LNCaP clone FGC (cell line): Measurements from ENCODE around the gene GIGYF1.
A peak's percentile ranks its signal among the peaks of the same experiment; 100 is the strongest.
"Not testable (repeated sequence)": the region's sequence is repeated elsewhere in the genome, so short reads cannot be mapped to it uniquely, and the experiment has no call there.

Experiments used
- DNase-seq: peaks from one replicate; pipeline ENCODE4 v3.0.0-alpha.2; 2011; ENCODE audit warnings: low read depth
- H3K4me3 ChIP-seq: 2 replicates; pipeline ENCODE4 v1.5.1; 2011; ENCODE audit warnings: mild to moderate bottlenecking, low read depth, low read length, control low read depth
- CTCF ChIP-seq: IDR thresholded peaks from 2 replicates; pipeline ENCODE4 v1.5.1; 2012; ENCODE audit warnings: mild to moderate bottlenecking; ENCODE audit not compliant: control insufficient read depth, insufficient read depth; ENCODE audit errors: extremely low read depth

The GIGYF1 gene

DNA sequence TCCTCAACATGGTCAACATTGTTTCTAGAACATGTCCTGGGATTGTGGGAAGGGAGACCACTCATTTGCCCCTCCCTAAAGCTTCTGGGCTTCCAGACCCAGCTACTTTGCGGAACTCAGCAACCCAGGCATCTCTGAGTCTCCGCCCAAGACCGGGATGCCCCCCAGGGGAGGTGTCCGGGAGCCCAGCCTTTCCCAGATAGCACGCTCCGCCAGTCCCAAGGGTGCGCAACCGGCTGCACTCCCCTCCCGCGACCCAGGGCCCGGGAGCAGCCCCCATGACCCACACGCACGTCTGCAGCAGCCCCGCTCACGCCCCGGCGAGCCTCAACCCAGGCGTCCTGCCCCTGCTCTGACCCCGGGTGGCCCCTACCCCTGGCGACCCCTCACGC lies 26.2 kb upstream of the GIGYF1 start, which contains the start of gene EPO:
Gene EPO, plus strand, starts transcription at position 190 of the 392 bp plus-strand sequence. CDS start 513 bp downstream, outside the sequence.
- H3K4me3 ChIP-seq: no peak within 1 kb of the TSS
- TF ChIP-seq CTCF: no peak
- no peak for DNase-seq

DNA sequence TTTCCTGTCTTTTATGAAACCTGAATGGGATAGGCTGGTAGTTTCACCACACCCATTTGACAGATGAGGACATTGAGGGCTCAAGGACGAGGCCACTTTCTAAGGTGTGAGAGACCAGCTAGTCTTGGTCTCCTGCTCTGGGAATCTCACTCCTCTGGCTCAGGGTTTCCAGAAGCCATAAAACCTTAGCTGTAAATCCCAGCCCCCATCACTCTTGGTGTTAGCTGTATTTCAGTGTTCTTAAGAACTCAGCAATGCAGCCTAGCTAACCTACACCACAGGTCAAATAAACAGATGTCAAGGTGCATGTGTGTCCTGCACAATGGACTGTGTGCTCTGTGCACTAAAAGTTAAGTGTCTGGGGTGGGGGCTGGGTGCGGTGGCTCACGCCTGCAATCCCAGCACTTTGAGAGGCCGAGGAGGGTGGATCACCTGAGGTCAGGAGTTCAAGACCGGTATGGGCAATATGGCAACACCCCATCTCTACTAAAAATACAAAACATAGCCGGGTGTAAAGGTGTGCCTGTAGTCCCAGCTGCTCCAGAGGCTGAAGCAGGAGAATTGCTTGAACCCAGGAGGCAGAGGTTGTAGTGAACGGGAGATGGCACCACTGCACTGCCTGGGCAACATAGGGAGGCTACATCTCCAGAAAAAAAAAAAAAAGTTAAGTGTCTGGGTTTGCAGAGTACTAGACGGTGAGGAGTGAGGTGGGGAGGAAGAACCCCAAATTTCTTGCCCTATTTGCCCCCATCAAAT lies 25.7 kb upstream of the GIGYF1 start:
- DNase-seq: no peak
- 0 out of 2 replicates have a peak, but pooled peaks have one; percentile 9 for TF ChIP-seq CTCF
- no peak overlapping the region for H3K4me3 ChIP-seq

- not testable (repeated sequence) for DNase-seq, H3K4me3 ChIP-seq
Measured at GRCh38 chr7:100717073-100717472, 23.0 kb upstream of the GIGYF1 start.

DNA sequence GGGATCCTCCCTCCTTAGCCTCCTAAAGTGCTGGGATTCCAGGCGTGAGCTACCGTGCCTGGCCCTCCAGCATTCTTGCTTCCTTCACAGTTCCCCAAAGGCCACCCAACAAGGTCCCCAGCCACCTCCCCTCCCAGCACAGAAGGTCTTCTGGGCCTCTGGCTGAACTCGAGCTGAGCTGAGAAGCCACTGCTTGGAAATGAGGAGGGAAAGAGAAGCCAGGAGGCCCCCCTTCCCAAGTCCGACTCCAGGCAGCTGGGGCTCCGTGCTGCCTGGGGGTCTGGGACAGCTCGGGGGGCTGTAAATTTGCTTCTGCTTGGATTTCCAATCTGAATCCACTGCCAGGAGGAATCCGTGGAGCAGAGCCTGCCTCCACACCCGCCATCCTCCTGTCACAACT lies 20.7 kb upstream of the GIGYF1 start:
- DNase-seq: no peak
- H3K4me3 ChIP-seq: no peak overlapping the region
- no peak for TF ChIP-seq CTCF

- no peak for DNase-seq
- TF ChIP-seq CTCF: no peak
- H3K4me3 ChIP-seq: no peak overlapping the region
Measured at GRCh38 chr7:100711369-100711768, 17.3 kb upstream of the GIGYF1 start.

DNA sequence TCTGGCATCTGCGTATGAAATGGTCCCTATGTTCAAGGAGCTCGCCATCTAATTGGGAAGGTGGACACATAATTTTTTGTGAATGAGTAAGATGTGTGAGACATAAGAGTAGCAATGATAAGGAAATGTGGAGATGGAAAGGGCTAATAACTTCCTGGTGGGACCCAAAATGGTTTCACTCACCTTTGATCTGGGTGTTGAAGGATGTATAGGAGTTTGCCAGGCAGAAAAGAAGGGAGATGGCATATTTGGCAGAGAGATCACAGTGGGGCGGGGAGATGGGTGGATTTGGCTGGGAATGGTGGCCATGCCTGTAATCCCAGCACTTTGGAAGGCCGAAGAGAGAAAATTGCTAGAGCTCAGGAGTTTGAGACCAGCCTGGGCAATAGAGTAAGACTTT lies 16.4 kb upstream of the GIGYF1 start:
- TF ChIP-seq CTCF: no peak
- no peak overlapping the region for H3K4me3 ChIP-seq
- no peak for DNase-seq

GRCh38 chr7:100708395-100708794 lies 14.3 kb upstream of the GIGYF1 start:
- no peak for TF ChIP-seq CTCF
- DNase-seq: no peak
- H3K4me3 ChIP-seq: no peak overlapping the region
